Neural cell (in vitro differentiated cells): ENCODE measurements around the gene ACVR1. TPM values are rescaled to one million over a fixed set of nuclear protein-coding genes. Genes with fewer than 3 reads are reported as not detected.

ENCODE experiments used
- H2AFZ ChIP-seq: fragments of 200-600, 300-800 bp; sonication (generic), shearing (Covaris generic); 2 replicates; pipeline ENCODE4 v1.6.0; 2014; ENCODE audit warnings: low read depth, mild to moderate bottlenecking, antibody characterized with exemption, low read length, moderate library complexity
- H3F3A ChIP-seq: fragments of 200-600 bp; shearing (Covaris generic); 2 replicates; pipeline ENCODE4 v1.6.1; 2016; ENCODE audit warnings: mild to moderate bottlenecking, moderate library complexity, mixed read lengths, antibody characterized with exemption, low read length; ENCODE audit not compliant: insufficient read depth, poor library complexity, severe bottlenecking
- H3K27ac ChIP-seq: fragments of 200-600, 300-800 bp; sonication (generic), shearing (Covaris generic); 2 replicates; pipeline ENCODE4 v1.5.1; 2014; ENCODE audit warnings: mild to moderate bottlenecking, low read length, moderate library complexity
- H3K27me3 ChIP-seq: fragments of 300-800, 200-600 bp; sonication (generic), shearing (Covaris generic); 2 replicates; pipeline ENCODE4 v1.6.0; 2014; ENCODE audit warnings: mild to moderate bottlenecking, low read depth, low read length, moderate library complexity; ENCODE audit not compliant: insufficient read depth
- H3K36me3 ChIP-seq: fragments of 300-800, 200-600 bp; sonication (generic), shearing (Covaris generic); 2 replicates; pipeline ENCODE4 v1.5.1; 2014; ENCODE audit warnings: mild to moderate bottlenecking, antibody characterized with exemption, low read length, moderate library complexity; ENCODE audit not compliant: insufficient read depth
- H3K4me2 ChIP-seq: fragments of 300-800, 200-600 bp; sonication (generic), shearing (Covaris generic); 2 replicates; pipeline ENCODE4 v1.6.0; 2014; ENCODE audit warnings: mild to moderate bottlenecking, low read length
- H3K4me3 ChIP-seq: fragments of 300-800, 200-600 bp; sonication (generic), shearing (Covaris generic); 2 replicates; pipeline ENCODE4 v1.5.1; 2014; ENCODE audit warnings: mild to moderate bottlenecking, low read length, moderate library complexity
- H3K79me2 ChIP-seq: fragments of 200-600 bp; shearing (Covaris generic); replicated peaks from 2 replicates; pipeline ENCODE4 v1.6.0; 2014; ENCODE audit warnings: mild to moderate bottlenecking, low read length, moderate library complexity; ENCODE audit not compliant: insufficient read depth
- H3K9ac ChIP-seq: fragments of 300-800, 200-600 bp; sonication (generic), shearing (Covaris generic); 2 replicates; pipeline ENCODE4 v1.6.1; 2016; ENCODE audit warnings: mild to moderate bottlenecking, low read length, mixed read lengths
- H3K9me2 ChIP-seq: fragments of 200-600 bp; shearing (Covaris generic); 2 replicates; pipeline ENCODE4 v1.6.1; 2016; ENCODE audit warnings: mild to moderate bottlenecking, low read length, mixed read lengths; ENCODE audit not compliant: insufficient read depth
- H3K9me3 ChIP-seq: fragments of 200-600, 300-800 bp; sonication (generic), shearing (Covaris generic); 2 replicates; pipeline ENCODE4 v1.6.1; 2016; ENCODE audit warnings: mild to moderate bottlenecking, mixed run types, low read length, moderate library complexity, mixed read lengths
- H4K20me1 ChIP-seq: fragments of 200-600 bp; shearing (Covaris generic); 2 replicates; pipeline ENCODE4 v1.6.1; 2016; ENCODE audit warnings: mild to moderate bottlenecking, mixed run types; ENCODE audit not compliant: insufficient read depth
- CTCF ChIP-seq: fragments of 450-650 bp; IDR thresholded peaks from 2 replicates; pipeline ENCODE4 v1.5.1; 2014; ENCODE audit warnings: antibody characterized with exemption, mild to moderate bottlenecking, moderate library complexity; ENCODE audit not compliant: poor library complexity, severe bottlenecking
- EP300 ChIP-seq: fragments of 450-650 bp; conservative IDR thresholded peaks from 2 replicates; pipeline ENCODE4 v1.6.1; 2014; ENCODE audit warnings: antibody characterized with exemption, mild to moderate bottlenecking, moderate library complexity; ENCODE audit not compliant: poor library complexity, severe bottlenecking
- EZH2 ChIP-seq: fragments of 200-600, 300-800 bp; shearing (Covaris generic), sonication (generic); IDR thresholded peaks from 2 replicates; pipeline ENCODE4 v1.6.1; 2014; ENCODE audit warnings: antibody characterized with exemption, low read length, borderline replicate concordance, mild to moderate bottlenecking; ENCODE audit not compliant: insufficient read depth, poor library complexity, severe bottlenecking
- MXI1 ChIP-seq: fragments of 450-650 bp; conservative IDR thresholded peaks from 2 replicates; pipeline ENCODE4 v1.6.1; 2014; ENCODE audit warnings: antibody characterized with exemption, mild to moderate bottlenecking; ENCODE audit not compliant: poor library complexity, severe bottlenecking
- POLR2AphosphoS5 ChIP-seq: IDR thresholded peaks from 2 replicates; pipeline ENCODE4 v1.6.1; 2012
- RAD21 ChIP-seq: fragments of 450-650 bp; conservative IDR thresholded peaks from 2 replicates; pipeline ENCODE4 v1.6.1; 2014; ENCODE audit warnings: antibody characterized with exemption, mild to moderate bottlenecking, moderate library complexity
- REST ChIP-seq: IDR thresholded peaks from 2 replicates; pipeline ENCODE4 v1.6.1; 2012; ENCODE audit warnings: borderline replicate concordance
- SMC3 ChIP-seq: fragments of 450-650 bp; conservative IDR thresholded peaks from 2 replicates; pipeline ENCODE4 v1.6.1; 2014; ENCODE audit warnings: antibody characterized with exemption, mild to moderate bottlenecking, moderate library complexity; ENCODE audit not compliant: poor library complexity
- TAF1 ChIP-seq: IDR thresholded peaks from 2 replicates; pipeline ENCODE4 v1.6.1; 2012; ENCODE audit warnings: low read depth
- polyA plus RNA-seq: library from polyadenylated mRNA; depleted of rRNA; stranded (reverse); fragments of >200 nt; gene quantifications from 2 replicates; pipeline ENCODE4 v1.2.3, GENCODE V29; 2014

Gene ACVR1
- polyA plus RNA-seq, 1 donor from 2014 or later = 4.0 TPM

GRCh38 chr2:157894694-157895435 is 18.7 kb upstream of the ACVR1 start:
- H3K4me2 ChIP-seq = no peak overlapping the region
- TF ChIP-seq REST (no peak), POLR2AphosphoS5 (no peak), CTCF (no peak), RAD21 (no peak), EZH2 (no peak), SMC3 (no peak), EP300 (no peak), MXI1 (no peak), TAF1 (no peak)
- H2AFZ ChIP-seq = no peak overlapping the region

GRCh38 chr2:157893611-157894010 is 17.5 kb upstream of the ACVR1 start:
- H3K9me2 ChIP-seq = no peaks in the 10 kb centered on the region
- H3K9me3 ChIP-seq = no peaks in the 10 kb centered on the region
- H3K4me2 ChIP-seq = no peak overlapping the region
- no peak overlapping the region for H2AFZ ChIP-seq
- H3K9ac ChIP-seq = no peak overlapping the region
- no peaks in the 10 kb centered on the region for H4K20me1 ChIP-seq
- TF ChIP-seq POLR2AphosphoS5 (no peak), EP300 (no peak), REST (no peak), CTCF (no peak), RAD21 (no peak), EZH2 (no peak), SMC3 (no peak), TAF1 (no peak), MXI1 (no peak)
- no peaks in the 10 kb centered on the region for H3K36me3 ChIP-seq
- no peaks in the 10 kb centered on the region for H3K79me2 ChIP-seq
- H3K4me3 ChIP-seq = no peak overlapping the region
- no peak overlapping the region for H3K27ac ChIP-seq
- H3F3A ChIP-seq = no peaks in the 10 kb centered on the region
- H3K27me3 ChIP-seq = no peaks in the 10 kb centered on the region

More at GRCh38 chr2:157894694-157895435, 18.7 kb upstream of the ACVR1 start:
- no peaks in the 10 kb centered on the region for H3K9me3 ChIP-seq
- H3K27me3 ChIP-seq = no peaks in the 10 kb centered on the region
- H4K20me1 ChIP-seq = no peaks in the 10 kb centered on the region
- H3K36me3 ChIP-seq = no peaks in the 10 kb centered on the region
- H3K79me2 ChIP-seq = no peaks in the 10 kb centered on the region
- H3K4me3 ChIP-seq = no peak overlapping the region
- no peaks in the 10 kb centered on the region for H3F3A ChIP-seq
- H3K27ac ChIP-seq = no peak overlapping the region
- H3K9me2 ChIP-seq = no peaks in the 10 kb centered on the region
- no peak overlapping the region for H3K9ac ChIP-seq
